ENCODE measurements around the gene NUMB.
A peak's percentile ranks its signal among the peaks of the same experiment; 100 is the strongest.

The NUMB gene

GRCh38 chr14:73458183-73458976 is at the start of gene NUMB:
TSS of gene NUMB (minus strand) at chr14:73458546. CDS start at chr14:73355751, 102,795 bp downstream.
- H3K27me3 Mint-ChIP-seq: no peaks in the 10 kb centered on the region
- no peaks in the 10 kb centered on the region for H3K9me3 Mint-ChIP-seq
- peak; percentile 99 for ATAC-seq (replicated peaks; ENCODE audit: extremely low read depth, poor library complexity, severe bottlenecking)
- peak; percentile 85 to 97 for DNase-seq (ENCODE audit: low spot score in 2 of 2)
- H3K4me3 Mint-ChIP-seq: peak within 1 kb of the TSS; percentile 96
- peak within 1 kb of the TSS; percentile 92 for H3K27ac Mint-ChIP-seq (ENCODE audit: low read depth)
- H3K4me1 Mint-ChIP-seq: peaks cover 41% of the 10 kb centered on the region
- peaks cover 12% of the 10 kb centered on the region for H3K36me3 Mint-ChIP-seq (ENCODE audit: insufficient read depth)

GRCh38 chr14:73503648-73504047 is 45.3 kb upstream of the NUMB start:
- Mint-ChIP-seq H3K9me3 (no peaks in the 10 kb centered on the region), H3K4me1 (peaks cover 12% of the 10 kb centered on the region), H3K27ac (ENCODE audit: low read depth) (peak overlapping the region; percentile 67), H3K4me3 (peak overlapping the region; percentile 55), H3K36me3 (ENCODE audit: insufficient read depth) (peaks cover 13% of the 10 kb centered on the region), H3K27me3 (no peaks in the 10 kb centered on the region)
- ATAC-seq (replicated peaks; ENCODE audit: extremely low read depth, poor library complexity, severe bottlenecking): peak; percentile 99
- DNase-seq (ENCODE audit: low spot score in 2 of 2): peak in 1 of 2 donors; percentile 32

- DNase-seq (ENCODE audit: low spot score in 2 of 2) (no peak), ATAC-seq (replicated peaks; ENCODE audit: extremely low read depth, poor library complexity, severe bottlenecking) (no peak)
- no peak overlapping the region for H3K4me3 Mint-ChIP-seq
- no peaks in the 10 kb centered on the region for H3K27me3 Mint-ChIP-seq
- H3K4me1 Mint-ChIP-seq: peaks cover 12% of the 10 kb centered on the region
- no peaks in the 10 kb centered on the region for H3K9me3 Mint-ChIP-seq
- H3K27ac Mint-ChIP-seq (ENCODE audit: low read depth): no peak overlapping the region
- H3K36me3 Mint-ChIP-seq (ENCODE audit: insufficient read depth): peaks cover 15% of the 10 kb centered on the region
Measured at GRCh38 chr14:73502017-73502619, 43.8 kb upstream of the NUMB start.

- Mint-ChIP-seq H3K4me1 (peaks cover 24% of the 10 kb centered on the region), H3K36me3 (ENCODE audit: insufficient read depth) (peaks cover 15% of the 10 kb centered on the region), H3K27me3 (no peaks in the 10 kb centered on the region), H3K9me3 (no peaks in the 10 kb centered on the region), H3K4me3 (no peak overlapping the region), H3K27ac (ENCODE audit: low read depth) (no peak overlapping the region)
- DNase-seq (ENCODE audit: low spot score in 2 of 2): no peak
- no peak for ATAC-seq (replicated peaks; ENCODE audit: extremely low read depth, poor library complexity, severe bottlenecking)
Measured at GRCh38 chr14:73500360-73500759, 42.0 kb upstream of the NUMB start.

GRCh38 chr14:73494593-73494992 is 36.2 kb upstream of the NUMB start:
- DNase-seq (ENCODE audit: low spot score in 2 of 2): no peak
- peaks cover 38% of the 10 kb centered on the region for H3K4me1 Mint-ChIP-seq
- ATAC-seq (replicated peaks; ENCODE audit: extremely low read depth, poor library complexity, severe bottlenecking): no peak
- H3K27ac Mint-ChIP-seq (ENCODE audit: low read depth): no peak overlapping the region
- no peak overlapping the region for H3K4me3 Mint-ChIP-seq
- no peaks in the 10 kb centered on the region for H3K27me3 Mint-ChIP-seq
- H3K36me3 Mint-ChIP-seq (ENCODE audit: insufficient read depth): peaks cover 34% of the 10 kb centered on the region
- no peaks in the 10 kb centered on the region for H3K9me3 Mint-ChIP-seq

- Mint-ChIP-seq H3K9me3 (no peaks in the 10 kb centered on the region), H3K27me3 (no peaks in the 10 kb centered on the region), H3K4me1 (peaks cover 38% of the 10 kb centered on the region), H3K36me3 (ENCODE audit: insufficient read depth) (peaks cover 34% of the 10 kb centered on the region), H3K4me3 (peak overlapping the region; percentile 87), H3K27ac (ENCODE audit: low read depth) (peak overlapping the region; percentile 49)
- no peak for ATAC-seq (replicated peaks; ENCODE audit: extremely low read depth, poor library complexity, severe bottlenecking)
- DNase-seq (ENCODE audit: low spot score in 2 of 2): no peak
Measured at GRCh38 chr14:73492670-73493069, 34.3 kb upstream of the NUMB start.

GRCh38 chr14:73492043-73492552 is 33.8 kb upstream of the NUMB start:
- Mint-ChIP-seq H3K27me3 (no peaks in the 10 kb centered on the region), H3K36me3 (ENCODE audit: insufficient read depth) (peaks cover 33% of the 10 kb centered on the region), H3K9me3 (no peaks in the 10 kb centered on the region), H3K4me3 (peak overlapping the region; percentile 87), H3K27ac (ENCODE audit: low read depth) (peak overlapping the region; percentile 49), H3K4me1 (peaks cover 38% of the 10 kb centered on the region)
- DNase-seq (ENCODE audit: low spot score in 2 of 2) (no peak), ATAC-seq (replicated peaks; ENCODE audit: extremely low read depth, poor library complexity, severe bottlenecking) (no peak)

- H3K27ac Mint-ChIP-seq (ENCODE audit: low read depth): peak overlapping the region; percentile 72
- peak overlapping the region; percentile 87 for H3K4me3 Mint-ChIP-seq
- peaks cover 38% of the 10 kb centered on the region for H3K4me1 Mint-ChIP-seq
- H3K36me3 Mint-ChIP-seq (ENCODE audit: insufficient read depth): peaks cover 33% of the 10 kb centered on the region
- DNase-seq (ENCODE audit: low spot score in 2 of 2) (peak; percentile 52 to 59), ATAC-seq (replicated peaks; ENCODE audit: extremely low read depth, poor library complexity, severe bottlenecking) (peak; percentile 75)
- no peaks in the 10 kb centered on the region for H3K27me3 Mint-ChIP-seq
- H3K9me3 Mint-ChIP-seq: no peaks in the 10 kb centered on the region
Measured at GRCh38 chr14:73491256-73492042, 33.1 kb upstream of the NUMB start.

GRCh38 chr14:73489481-73490175 is 31.3 kb upstream of the NUMB start:
- ATAC-seq (replicated peaks; ENCODE audit: extremely low read depth, poor library complexity, severe bottlenecking) (no peak), DNase-seq (ENCODE audit: low spot score in 2 of 2) (no peak)
- Mint-ChIP-seq H3K36me3 (ENCODE audit: insufficient read depth) (peaks cover 23% of the 10 kb centered on the region), H3K27ac (ENCODE audit: low read depth) (no peak overlapping the region), H3K27me3 (no peaks in the 10 kb centered on the region), H3K4me1 (peaks cover 20% of the 10 kb centered on the region), H3K9me3 (no peaks in the 10 kb centered on the region), H3K4me3 (peak overlapping the region; percentile 87)

GRCh38 chr14:73478684-73479083 is 20.3 kb upstream of the NUMB start:
- no peak overlapping the region for H3K4me3 Mint-ChIP-seq
- H3K36me3 Mint-ChIP-seq (ENCODE audit: insufficient read depth): no peaks in the 10 kb centered on the region
- ATAC-seq (replicated peaks; ENCODE audit: extremely low read depth, poor library complexity, severe bottlenecking) (no peak), DNase-seq (ENCODE audit: low spot score in 2 of 2) (no peak)
- H3K4me1 Mint-ChIP-seq: no peaks in the 10 kb centered on the region
- H3K27ac Mint-ChIP-seq (ENCODE audit: low read depth): no peak overlapping the region
- H3K9me3 Mint-ChIP-seq: no peaks in the 10 kb centered on the region
- H3K27me3 Mint-ChIP-seq: no peaks in the 10 kb centered on the region

GRCh38 chr14:73477618-73478266 is 19.4 kb upstream of the NUMB start:
- Mint-ChIP-seq H3K27ac (ENCODE audit: low read depth) (no peak overlapping the region), H3K36me3 (ENCODE audit: insufficient read depth) (no peaks in the 10 kb centered on the region), H3K4me3 (no peak overlapping the region), H3K27me3 (no peaks in the 10 kb centered on the region), H3K9me3 (no peaks in the 10 kb centered on the region), H3K4me1 (no peaks in the 10 kb centered on the region)
- ATAC-seq (replicated peaks; ENCODE audit: extremely low read depth, poor library complexity, severe bottlenecking): no peak
- no peak for DNase-seq (ENCODE audit: low spot score in 2 of 2)

Data from central memory CD8-positive, alpha-beta T cell (primary cell).